ENCODE results near the gene CDKN1B.

Gene CDKN1B

DNA sequence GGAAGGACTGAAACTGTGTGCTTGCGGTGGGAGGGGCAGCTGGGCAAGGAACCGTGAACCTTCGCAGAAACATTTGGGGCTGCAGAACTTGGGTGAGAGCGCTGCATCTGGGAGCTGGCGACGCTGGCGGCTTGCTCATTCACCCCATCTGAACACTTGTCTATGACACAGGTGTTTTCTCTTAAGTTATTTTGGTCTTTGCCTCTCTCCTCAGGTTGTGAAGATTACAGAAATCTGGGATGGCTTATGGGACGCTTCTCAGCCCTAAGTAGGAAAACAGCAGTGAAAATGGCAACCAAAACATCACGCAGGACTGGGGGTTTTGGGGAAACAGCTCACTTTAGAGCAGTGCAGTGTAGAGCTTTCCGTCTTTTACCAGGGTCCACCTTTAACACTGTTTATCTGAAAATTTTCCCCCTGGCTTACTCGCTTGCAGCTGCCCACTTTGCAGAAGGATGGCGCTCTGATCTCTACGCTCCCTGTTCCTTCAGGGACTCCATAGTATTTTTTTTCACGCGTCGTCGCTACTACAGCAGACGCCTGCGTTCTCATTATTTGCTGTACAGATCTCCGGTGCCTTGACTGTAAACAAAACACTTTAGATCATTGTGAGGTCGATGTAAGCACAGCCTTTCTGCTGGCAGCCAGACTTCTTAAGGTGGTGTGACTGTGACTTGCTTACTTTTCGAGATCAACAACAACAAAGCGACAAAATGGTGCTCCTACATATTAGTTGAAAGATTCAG is 2.7 kb upstream of the CDKN1B start:
- peak overlapping the region; percentile 55 for H3K4me3 ChIP-seq (ENCODE audit: low read depth, low read length)
- TF ChIP-seq, protein P1, sequence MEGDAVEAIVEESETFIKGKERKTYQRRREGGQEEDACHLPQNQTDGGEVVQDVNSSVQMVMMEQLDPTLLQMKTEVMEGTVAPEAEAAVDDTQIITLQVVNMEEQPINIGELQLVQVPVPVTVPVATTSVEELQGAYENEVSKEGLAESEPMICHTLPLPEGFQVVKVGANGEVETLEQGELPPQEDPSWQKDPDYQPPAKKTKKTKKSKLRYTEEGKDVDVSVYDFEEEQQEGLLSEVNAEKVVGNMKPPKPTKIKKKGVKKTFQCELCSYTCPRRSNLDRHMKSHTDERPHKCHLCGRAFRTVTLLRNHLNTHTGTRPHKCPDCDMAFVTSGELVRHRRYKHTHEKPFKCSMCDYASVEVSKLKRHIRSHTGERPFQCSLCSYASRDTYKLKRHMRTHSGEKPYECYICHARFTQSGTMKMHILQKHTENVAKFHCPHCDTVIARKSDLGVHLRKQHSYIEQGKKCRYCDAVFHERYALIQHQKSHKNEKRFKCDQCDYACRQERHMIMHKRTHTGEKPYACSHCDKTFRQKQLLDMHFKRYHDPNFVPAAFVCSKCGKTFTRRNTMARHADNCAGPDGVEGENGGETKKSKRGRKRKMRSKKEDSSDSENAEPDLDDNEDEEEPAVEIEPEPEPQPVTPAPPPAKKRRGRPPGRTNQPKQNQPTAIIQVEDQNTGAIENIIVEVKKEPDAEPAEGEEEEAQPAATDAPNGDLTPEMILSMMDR (IDR thresholded peaks at IDR 0.05; ENCODE audit: insufficient read depth, low read depth, low read length, missing control alignments): peak; percentile 6
- peak; percentile 85 for DNase-seq (ENCODE audit: low read depth)

DNA sequence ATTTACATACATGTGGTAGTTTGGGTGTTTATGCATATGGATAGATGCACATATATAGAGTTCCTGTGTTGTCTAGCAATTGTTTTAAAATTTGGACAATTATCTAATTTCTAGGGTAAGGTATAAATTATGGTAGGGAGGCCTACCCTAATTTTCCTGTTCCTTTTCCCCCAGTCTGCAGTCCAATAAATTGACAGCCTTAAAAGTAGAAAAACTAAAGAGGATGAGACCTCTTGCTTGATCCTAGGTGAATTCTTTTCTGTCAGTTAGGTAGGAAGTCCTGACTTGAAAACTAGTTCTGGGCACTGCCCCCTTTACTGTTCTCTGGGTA is 2.1 kb upstream of the CDKN1B start:
- TF ChIP-seq, protein P1 (IDR thresholded peaks at IDR 0.05; ENCODE audit: insufficient read depth, low read depth, low read length, missing control alignments): no peak
- DNase-seq (ENCODE audit: low read depth): no peak
- H3K4me3 ChIP-seq (ENCODE audit: low read depth, low read length): peak overlapping the region; percentile 55

DNA sequence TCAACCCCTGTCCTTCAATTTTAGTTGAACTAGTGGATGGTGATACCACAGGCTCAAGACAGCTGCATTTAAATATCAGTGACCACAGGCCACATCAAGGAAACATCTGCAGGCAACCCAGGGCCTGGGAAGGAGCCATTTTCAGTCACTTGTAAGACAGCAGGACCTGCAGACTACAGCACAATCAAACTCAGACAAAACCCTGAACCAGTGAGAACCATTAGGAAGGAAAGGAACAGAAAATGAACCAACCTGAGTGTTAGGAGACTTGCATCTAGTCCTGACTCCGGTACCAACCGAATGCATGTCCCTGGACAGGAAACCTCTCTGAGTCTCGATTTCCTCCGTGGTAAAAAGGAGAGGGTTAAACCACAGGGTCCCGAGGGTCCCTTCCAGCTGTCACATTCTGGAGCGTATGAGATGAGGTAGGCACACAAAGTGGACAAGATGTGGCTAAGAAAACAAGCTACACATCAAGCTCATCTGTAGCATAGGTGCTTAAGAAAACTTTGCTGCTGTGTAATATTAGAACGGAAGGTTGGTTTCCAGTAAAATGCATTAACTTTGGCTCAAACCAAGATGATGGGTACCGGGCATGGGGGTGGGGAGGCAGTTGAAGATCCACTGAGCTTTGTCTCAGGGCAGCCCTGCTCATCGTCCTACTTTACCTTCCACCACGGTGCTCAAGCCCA is 1.6 kb upstream of the CDKN1B start:
- peak overlapping the region; percentile 55 for H3K4me3 ChIP-seq (ENCODE audit: low read depth, low read length)
- DNase-seq (ENCODE audit: low read depth): peak; percentile 92
- TF ChIP-seq, protein P1 (IDR thresholded peaks at IDR 0.05; ENCODE audit: insufficient read depth, low read depth, low read length, missing control alignments): no peak

DNA sequence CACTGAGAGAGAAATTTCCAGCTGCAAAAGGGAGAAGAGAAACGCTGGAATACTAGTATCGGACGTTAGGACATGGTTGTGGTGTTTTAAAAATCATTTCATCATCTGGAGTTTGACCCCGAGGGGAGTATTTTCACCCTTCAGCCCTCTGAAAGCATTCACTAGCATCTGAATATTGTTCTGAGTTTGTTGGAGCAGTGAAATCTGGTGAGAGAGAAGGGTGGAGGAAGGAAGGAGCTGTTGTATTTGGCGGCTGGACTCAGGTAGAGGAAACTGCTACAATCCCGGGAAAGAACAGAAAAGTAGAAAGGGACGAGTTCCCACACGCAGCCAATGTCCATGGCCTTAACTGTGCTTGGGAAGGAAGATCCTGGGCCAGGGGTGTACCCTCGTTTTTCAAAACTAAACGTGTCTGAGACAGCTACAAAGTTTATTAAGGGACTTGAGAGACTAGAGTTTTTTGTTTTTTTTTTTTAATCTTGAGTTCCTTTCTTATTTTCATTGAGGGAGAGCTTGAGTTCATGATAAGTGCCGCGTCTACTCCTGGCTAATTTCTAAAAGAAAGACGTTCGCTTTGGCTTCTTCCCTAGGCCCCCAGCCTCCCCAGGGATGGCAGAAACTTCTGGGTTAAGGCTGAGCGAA is 896 bp upstream of the CDKN1B start:
- DNase-seq (ENCODE audit: low read depth): no peak
- TF ChIP-seq, protein P1 (IDR thresholded peaks at IDR 0.05; ENCODE audit: insufficient read depth, low read depth, low read length, missing control alignments): no peak
- peak overlapping the region; percentile 55 for H3K4me3 ChIP-seq (ENCODE audit: low read depth, low read length)

DNA sequence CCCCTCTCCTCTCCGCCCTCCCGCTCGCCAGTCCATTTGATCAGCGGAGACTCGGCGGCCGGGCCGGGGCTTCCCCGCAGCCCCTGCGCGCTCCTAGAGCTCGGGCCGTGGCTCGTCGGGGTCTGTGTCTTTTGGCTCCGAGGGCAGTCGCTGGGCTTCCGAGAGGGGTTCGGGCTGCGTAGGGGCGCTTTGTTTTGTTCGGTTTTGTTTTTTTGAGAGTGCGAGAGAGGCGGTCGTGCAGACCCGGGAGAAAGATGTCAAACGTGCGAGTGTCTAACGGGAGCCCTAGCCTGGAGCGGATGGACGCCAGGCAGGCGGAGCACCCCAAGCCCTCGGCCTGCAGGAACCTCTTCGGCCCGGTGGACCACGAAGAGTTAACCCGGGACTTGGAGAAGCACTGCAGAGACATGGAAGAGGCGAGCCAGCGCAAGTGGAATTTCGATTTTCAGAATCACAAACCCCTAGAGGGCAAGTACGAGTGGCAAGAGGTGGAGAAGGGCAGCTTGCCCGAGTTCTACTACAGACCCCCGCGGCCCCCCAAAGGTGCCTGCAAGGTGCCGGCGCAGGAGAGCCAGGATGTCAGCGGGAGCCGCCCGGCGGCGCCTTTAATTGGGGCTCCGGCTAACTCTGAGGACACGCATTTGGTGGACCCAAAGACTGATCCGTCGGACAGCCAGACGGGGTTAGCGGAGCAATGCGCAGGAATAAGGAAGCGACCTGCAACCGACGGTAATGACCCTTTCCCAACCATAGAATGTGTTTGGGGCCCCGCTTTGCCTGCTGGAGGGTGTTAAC is 615 bp downstream of the CDKN1B start:
- TF ChIP-seq, protein P1 (IDR thresholded peaks at IDR 0.05; ENCODE audit: insufficient read depth, low read depth, low read length, missing control alignments): no peak
- peak overlapping the region; percentile 55 for H3K4me3 ChIP-seq (ENCODE audit: low read depth, low read length)
- no peak for DNase-seq (ENCODE audit: low read depth)

DNA sequence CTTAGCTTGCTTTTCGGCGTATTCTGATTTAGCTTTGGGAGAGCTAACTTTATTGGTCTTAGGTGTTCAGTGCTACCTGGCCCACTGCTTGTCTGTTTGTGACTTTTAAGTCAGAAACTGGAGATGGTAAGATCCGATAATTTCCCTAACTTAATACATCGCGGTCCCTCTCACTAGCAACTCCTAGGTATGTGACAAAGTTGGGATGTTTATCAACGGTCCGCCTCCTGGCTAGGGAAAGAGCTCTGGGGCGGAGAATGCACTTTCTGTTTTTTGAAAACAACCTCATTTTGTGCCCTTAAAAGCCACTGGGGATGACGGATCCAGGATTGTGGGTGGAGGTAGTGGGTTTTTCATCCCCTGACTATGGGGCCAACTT is 1.2 kb downstream of the CDKN1B start:
- DNase-seq (ENCODE audit: low read depth): no peak
- TF ChIP-seq, protein P1 (IDR thresholded peaks at IDR 0.05; ENCODE audit: insufficient read depth, low read depth, low read length, missing control alignments): no peak
- peak overlapping the region; percentile 55 for H3K4me3 ChIP-seq (ENCODE audit: low read depth, low read length)

Data from GM12865 (cell line).